ENCODE measurements around the gene SIRT1.

DNA sequence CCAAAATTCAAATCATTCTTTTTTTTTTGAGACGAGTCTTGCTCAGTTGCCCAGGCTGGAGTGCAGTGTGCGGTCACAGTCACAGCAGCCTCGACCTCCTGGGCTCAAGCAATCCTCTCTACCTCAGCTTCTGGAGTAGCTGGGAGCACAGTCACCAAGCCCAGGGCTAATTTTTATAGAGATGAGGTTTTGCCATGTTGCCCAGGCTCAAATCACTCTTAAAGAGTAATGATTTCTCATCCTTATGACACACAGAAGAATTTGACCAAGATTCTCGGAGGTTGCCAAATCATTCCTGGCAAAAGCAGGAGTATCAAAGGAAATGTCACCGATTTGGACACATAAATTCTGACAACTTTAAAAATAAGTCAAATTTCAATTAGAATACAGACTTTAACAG lies 39.1 kb downstream of the SIRT1 start:
- TF ChIP-seq, protein P1, sequence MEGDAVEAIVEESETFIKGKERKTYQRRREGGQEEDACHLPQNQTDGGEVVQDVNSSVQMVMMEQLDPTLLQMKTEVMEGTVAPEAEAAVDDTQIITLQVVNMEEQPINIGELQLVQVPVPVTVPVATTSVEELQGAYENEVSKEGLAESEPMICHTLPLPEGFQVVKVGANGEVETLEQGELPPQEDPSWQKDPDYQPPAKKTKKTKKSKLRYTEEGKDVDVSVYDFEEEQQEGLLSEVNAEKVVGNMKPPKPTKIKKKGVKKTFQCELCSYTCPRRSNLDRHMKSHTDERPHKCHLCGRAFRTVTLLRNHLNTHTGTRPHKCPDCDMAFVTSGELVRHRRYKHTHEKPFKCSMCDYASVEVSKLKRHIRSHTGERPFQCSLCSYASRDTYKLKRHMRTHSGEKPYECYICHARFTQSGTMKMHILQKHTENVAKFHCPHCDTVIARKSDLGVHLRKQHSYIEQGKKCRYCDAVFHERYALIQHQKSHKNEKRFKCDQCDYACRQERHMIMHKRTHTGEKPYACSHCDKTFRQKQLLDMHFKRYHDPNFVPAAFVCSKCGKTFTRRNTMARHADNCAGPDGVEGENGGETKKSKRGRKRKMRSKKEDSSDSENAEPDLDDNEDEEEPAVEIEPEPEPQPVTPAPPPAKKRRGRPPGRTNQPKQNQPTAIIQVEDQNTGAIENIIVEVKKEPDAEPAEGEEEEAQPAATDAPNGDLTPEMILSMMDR (IDR thresholded peaks at IDR 0.05; ENCODE audit: low read length): no peak
- no peak for TF ChIP-seq EZH2phosphoT487 (IDR thresholded peaks at IDR 0.05; ENCODE audit: low read length)
- no peak for TF ChIP-seq EZH2 (optimal IDR thresholded peaks at IDR 0.05; ENCODE audit: low read depth, low read length)

All from MM.1S (cell line).